RCC 7860 (cell line): ENCODE results near the gene SRI.
"Not testable (repeated sequence)": the region's sequence is repeated elsewhere in the genome, so short reads cannot be mapped to it uniquely, and the experiment has no call there.

Source experiments
- DNase-seq: peaks from one replicate; pipeline ENCODE4 v3.0.0-alpha.2; 2015; ENCODE audit warnings: low spot score
- FAIRE-seq: peaks from 2 replicates; lab custom pipeline; 2012; peaks lifted over from hg19 to GRCh38; lab: Jason Lieb, UNC

The SRI gene

DNA sequence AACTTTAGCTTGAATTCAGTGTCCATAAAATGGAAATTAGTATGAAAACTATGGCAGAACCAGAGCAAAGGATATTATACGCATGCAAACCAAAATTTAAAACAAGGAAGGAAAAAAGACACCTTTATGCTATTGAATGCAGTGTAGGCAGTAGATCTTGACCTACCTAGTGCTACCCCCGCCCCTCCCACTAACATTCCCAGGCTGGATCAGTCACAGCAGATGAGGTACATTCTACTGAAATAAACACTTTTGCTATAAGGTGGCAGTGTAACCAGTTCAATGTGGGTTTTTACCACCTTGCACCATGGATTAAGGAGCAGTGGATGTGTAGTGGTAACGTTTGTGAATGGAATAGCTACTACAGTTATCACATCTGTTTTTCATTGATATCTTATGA, 27.9 kb downstream of the SRI start:
- DNase-seq, result no peak
- no peak for FAIRE-seq

DNA sequence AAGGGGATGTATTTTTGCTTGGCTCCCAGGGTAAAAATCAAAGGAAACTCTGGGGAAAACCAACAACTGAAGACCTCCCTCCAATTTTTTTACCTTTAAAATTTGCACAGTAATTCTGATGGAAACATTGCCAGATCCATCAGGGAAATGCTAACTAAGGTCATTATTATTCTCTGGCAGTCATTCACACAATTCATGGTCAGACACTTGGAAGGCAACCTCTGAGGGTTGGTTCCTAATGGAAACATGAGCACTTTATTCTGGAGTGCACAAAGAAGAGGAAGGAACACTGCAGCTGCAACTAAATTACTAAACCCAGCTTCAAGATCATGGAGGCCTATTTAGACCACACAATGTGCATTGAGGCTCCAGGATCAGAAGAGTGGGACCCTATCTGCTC, 34.2 kb downstream of the SRI start:
- no peak for FAIRE-seq

GRCh38 chr7:88184848-88185304, 35.0 kb downstream of the SRI start:
- DNase-seq, result peak; percentile 69
- peak; percentile 79 for FAIRE-seq

More for the DNA sequence above, 34.2 kb downstream of the SRI start:
- no peak for DNase-seq

DNA sequence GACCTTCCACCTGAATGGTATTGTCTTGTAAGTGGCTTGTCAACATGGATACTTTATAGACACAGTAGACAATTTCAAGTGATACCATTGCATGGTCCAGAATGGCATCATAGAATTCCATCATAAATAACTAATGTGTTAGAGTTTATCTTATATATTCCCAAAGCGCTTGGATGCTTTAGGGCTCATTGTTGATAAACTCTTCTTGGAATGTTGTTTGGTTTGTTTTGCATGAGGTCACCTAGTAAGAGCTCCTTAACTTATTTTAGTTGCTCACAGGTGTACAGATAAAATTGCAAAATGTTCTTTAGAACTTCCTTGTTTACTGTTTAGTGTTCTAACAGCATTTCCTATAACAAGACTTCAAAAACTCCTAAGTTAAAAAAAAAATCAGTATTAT, 36.8 kb downstream of the SRI start:
- FAIRE-seq (no peak), DNase-seq (no peak)

DNA sequence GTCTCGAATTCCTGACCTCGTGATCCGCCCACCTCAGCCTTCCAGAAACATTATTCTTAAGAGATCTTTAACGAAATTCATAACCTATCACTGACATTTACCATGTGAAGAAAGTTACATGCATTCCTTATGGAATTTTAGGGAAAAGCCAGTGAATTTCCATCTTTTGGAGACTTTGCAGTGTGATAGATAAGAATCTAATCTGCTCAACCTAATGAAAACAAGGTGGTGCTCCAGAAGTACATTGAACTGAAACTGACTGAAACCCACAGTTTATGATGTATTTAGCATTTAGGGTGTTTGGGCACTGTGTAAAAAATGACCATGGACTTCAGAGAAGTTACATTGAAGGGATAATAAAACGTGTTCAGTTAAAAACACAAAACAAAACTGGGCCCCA, 43.6 kb downstream of the SRI start:
- DNase-seq, result no peak
- FAIRE-seq, result no peak

DNA sequence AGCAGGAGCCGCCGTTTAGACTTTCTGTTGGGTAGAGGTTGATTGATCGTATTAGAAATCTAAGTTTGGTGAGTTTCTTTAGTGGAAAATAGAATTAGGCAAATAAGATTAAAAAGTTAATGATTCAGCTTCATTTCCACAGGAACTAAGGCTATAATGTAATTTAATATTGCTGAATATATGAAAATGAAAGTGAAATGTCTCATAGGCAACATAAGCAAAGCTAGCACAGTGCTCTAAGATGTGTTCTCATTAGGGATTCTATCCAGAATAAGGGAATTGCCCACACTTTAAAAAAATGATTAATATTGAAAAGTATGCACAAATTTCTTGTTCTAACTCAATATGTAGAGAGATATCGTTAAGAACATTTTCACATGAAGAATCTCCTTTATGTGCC, 47.0 kb downstream of the SRI start:
- no peak for FAIRE-seq
- DNase-seq, result no peak

DNA sequence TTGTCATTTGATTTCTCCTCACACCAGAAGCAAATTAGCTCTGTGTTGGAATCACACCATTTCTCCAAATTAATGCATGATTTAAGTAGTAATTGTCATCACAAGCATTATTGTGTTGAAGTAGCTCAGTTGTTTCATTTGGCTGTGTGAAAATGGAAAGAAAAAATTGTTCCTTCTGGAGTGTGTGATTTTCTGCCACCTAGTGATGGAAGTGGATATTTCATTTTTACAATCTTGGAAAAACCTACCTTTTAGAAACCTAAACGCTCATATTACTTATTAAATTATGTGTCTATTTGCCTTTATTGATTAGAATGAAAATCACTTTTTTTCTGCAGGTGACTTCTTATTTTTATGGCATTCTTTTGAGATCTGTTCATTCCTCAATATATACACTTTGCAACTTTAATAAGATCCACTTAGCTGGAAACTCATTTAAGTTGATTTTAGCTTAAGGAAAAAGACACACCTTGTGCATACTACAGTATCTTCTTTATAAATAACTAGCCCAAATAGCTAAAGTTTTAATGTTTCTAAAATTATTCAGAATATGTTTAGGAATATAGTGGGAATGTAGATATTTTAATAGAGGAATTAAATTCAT, 50.0 kb downstream of the SRI start:
- FAIRE-seq (peak; percentile 85), DNase-seq (peak; percentile 19)

GRCh38 chr7:88167721-88168120, 52.1 kb downstream of the SRI start:
- no peak for FAIRE-seq

GRCh38 chr7:88167223-88167622, 52.6 kb downstream of the SRI start:
- DNase-seq (no peak), FAIRE-seq (no peak)

More at GRCh38 chr7:88167721-88168120, 52.1 kb downstream of the SRI start:
- no peak for DNase-seq

- DNase-seq (no peak), FAIRE-seq (no peak)
Observed at GRCh38 chr7:88165697-88166096, 54.1 kb downstream of the SRI start.

DNA sequence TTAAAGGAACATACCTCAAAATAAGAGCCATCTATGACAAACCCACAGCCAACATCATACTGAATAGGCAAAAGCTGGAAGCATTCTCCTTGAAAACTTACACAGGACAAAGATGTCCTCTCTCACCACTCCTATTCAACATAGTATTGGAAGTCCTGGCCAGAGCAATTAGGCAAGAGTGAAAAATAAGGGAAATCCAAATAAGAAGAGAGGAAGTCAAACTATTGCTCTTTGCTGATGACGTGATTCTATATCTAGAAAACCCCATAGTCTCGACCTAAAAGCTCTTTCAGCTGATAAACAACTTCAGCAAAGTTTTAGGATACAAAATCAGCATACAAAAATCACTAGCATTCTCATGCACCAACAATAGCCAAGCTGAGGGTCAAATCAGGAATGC, 60.1 kb downstream of the SRI start:
- DNase-seq, FAIRE-seq: not testable (repeated sequence)

GRCh38 chr7:88156356-88156755, 63.5 kb downstream of the SRI start:
- FAIRE-seq (no peak), DNase-seq (no peak)

DNA sequence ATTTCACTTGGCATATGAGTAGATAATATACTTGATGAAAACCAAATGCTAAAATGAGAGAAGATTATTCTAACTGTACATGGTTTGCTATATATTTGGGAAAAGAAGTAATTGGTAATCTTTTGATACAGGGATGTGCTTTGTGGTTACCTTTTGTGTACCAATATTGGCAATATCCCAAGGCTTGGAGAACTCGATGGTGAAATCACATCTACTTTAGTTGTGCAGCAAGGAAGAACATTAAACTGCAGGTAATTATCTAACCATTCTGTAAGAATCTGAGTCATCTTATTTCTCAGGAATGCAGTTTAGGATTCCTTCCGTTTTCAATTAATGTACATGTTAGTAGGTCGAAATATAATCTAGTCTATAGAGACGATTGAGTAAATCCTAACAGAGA, 64.1 kb downstream of the SRI start:
- FAIRE-seq, result peak; percentile 88
- no peak for DNase-seq
